Activated CD8-positive, alpha-beta memory T cell treated with anti-CD3 and anti-CD28 coated beads, Interleukin-2, amount 50 U/mL, for 24 hours (primary cell): ENCODE results near the gene NUAK2.

Experiments used
- DNase-seq: peaks from one replicate; pipeline ENCODE4 v3.0.0-alpha.2; 2020; ENCODE audit errors: extremely low read depth

NUAK2 gene

DNA sequence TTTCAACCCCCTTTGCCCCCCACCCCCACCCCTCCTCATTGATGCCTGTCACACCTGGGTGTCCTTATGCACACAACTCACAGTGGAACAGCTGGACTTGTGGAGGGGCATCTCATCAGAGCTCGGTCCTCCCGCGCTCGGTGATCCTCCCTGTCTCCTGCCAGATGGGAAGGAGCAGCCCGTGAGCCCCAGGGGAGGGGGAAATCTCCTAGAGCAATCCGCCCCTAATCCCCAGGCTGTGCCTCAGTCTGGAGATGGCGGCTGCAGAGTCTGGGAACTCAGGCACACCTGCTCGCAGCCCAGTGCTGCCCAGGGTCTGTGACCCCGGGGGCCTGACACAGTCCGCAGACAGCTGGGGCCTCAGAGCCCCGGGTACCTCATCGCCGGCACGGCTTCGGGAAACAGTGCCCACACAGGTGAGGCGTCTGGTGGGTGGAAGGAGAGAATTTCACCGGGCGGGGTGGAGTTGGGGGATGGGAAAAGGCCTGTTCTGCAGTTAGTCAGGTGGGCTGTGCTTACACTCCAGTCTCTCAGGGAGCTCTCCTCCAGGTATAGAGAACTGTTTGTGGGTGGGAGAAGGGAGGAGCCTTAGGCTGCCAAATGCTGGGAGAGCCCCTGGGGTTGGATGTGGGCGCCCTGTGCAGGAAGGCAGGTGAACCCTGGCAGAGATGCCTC is 64.5 kb downstream of the NUAK2 start:
- DNase-seq, result no peak

DNA sequence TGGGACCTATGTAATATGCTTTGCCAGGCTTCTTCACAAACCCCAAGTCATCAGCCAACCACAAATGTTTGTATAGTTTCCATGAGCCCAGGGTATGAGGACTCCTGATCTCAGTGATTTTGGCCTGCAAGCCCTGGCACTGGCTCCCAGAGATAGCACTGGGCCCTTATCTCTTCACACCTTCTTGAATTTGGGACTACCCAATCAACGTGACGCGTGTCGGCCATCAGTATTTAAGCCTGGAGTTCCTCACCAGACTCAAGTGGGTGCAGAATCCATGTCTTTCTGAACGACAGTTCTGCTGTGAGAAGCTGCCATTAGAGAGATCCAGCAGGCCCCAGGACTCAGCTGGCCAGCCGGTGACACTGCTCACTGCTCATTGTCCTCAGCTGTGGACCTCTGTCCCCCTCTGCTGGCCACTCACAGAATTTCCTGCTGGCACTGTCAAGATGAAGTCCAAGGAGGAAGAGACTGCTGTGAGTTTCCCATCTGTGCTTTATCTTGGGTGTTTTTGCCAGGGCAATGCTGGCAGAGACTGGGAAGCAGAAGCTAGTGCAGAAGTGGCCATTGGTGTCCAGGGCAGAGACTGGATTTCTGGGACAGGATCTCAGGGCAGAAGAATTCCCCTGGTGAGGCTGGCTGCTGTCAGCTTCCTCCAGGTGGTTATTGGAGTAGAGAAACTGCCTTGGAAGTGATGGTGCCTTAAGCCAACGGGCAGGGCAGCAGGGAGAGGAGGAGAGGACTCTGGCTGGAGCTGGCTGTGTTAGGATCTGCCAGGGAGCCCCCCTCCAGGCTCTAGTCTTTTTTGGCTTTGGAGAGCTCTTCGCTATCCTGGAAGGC is 65.4 kb downstream of the NUAK2 start:
- DNase-seq, result peak; percentile 78
